HG03103 (cell line): ENCODE data around the gene MED29.

ENCODE experiments used
- ATAC-seq: cut with Tn5 transposase; IDR thresholded peaks from one replicate; pipeline ENCODE4 v1.9.1; 2021; ENCODE audit warnings: low read depth; ENCODE audit not compliant: unreplicated experiment

Gene MED29

GRCh38 chr19:39390751-39391437 is at the start of gene MED29, which contains the start of gene PAF1:
MED29 (plus strand) TSS chr19:39391378; CDS start chr19:39391423, 45 bp downstream.
PAF1 (minus strand) TSS chr19:39391106; CDS start chr19:39390864, 242 bp downstream.
- ATAC-seq = peak; percentile 90

- ATAC-seq = peak; percentile 83
These were observed 49.2 kb upstream of the MED29 start, which contains the start of gene SAMD4B for GRCh38 chr19:39341719-39342604. SAMD4B (plus strand) TSS chr19:39342421; CDS start chr19:39356894, 14,473 bp downstream.

GRCh38 chr19:39342647-39343305 is 48.4 kb upstream of the MED29 start:
- no peak for ATAC-seq

- ATAC-seq = no peak
These were observed 45.2 kb upstream of the MED29 start for GRCh38 chr19:39345956-39346355.

- no peak for ATAC-seq
These were observed 43.6 kb upstream of the MED29 start for GRCh38 chr19:39347332-39348164.

GRCh38 chr19:39349326-39349725 is 41.9 kb upstream of the MED29 start:
- ATAC-seq = no peak

GRCh38 chr19:39350156-39350555 is 41.0 kb upstream of the MED29 start:
- no peak for ATAC-seq

GRCh38 chr19:39351537-39352064 is 39.6 kb upstream of the MED29 start:
- ATAC-seq = no peak

- no peak for ATAC-seq
These were observed 38.6 kb upstream of the MED29 start for GRCh38 chr19:39352381-39353255.

GRCh38 chr19:39355253-39355652 is 35.9 kb upstream of the MED29 start:
- no peak for ATAC-seq

GRCh38 chr19:39356073-39356472 is 35.1 kb upstream of the MED29 start:
- ATAC-seq = no peak

GRCh38 chr19:39356647-39357046 is 34.5 kb upstream of the MED29 start:
- ATAC-seq = no peak

GRCh38 chr19:39359026-39359425 is 32.2 kb upstream of the MED29 start:
- no peak for ATAC-seq

GRCh38 chr19:39360599-39360998 is 30.6 kb upstream of the MED29 start:
- no peak for ATAC-seq

GRCh38 chr19:39362682-39363657 is 28.2 kb upstream of the MED29 start:
- no peak for ATAC-seq

- ATAC-seq = no peak
These were observed 27.2 kb upstream of the MED29 start for GRCh38 chr19:39363901-39364457.

- ATAC-seq = no peak
These were observed 25.6 kb upstream of the MED29 start for GRCh38 chr19:39365531-39365930.
